Effector memory CD8-positive, alpha-beta T cell (primary cell): ENCODE results near the gene PHACTR1.

ENCODE experiments used
- ATAC-seq: fragments of 150-1000 bp; cut with Tn5 transposase; replicated peaks from 2 replicates; pipeline ENCODE4 v1.10.0; 2021; ENCODE audit warnings: mild to moderate bottlenecking, moderate library complexity
- DNase-seq, 3 experiments: peaks; one replicate each; pipeline ENCODE4 v3.0.0; 2021
- H3K27ac Mint-ChIP-seq, 2 donors: one replicate each; pipeline ENCODE4 v1.8.0; 2022; ENCODE audit warnings: mild to moderate bottlenecking in 2 of 2, mixed read lengths in 2 of 2, moderate library complexity in 2 of 2
- H3K27me3 Mint-ChIP-seq, 2 donors: one replicate each; pipeline ENCODE4 v1.8.0; 2022; ENCODE audit warnings: mixed read lengths in 2 of 2
- H3K36me3 Mint-ChIP-seq: one replicate; pipeline ENCODE4 v1.8.0; 2022; ENCODE audit warnings: mild to moderate bottlenecking, moderate library complexity, mixed read lengths; ENCODE audit not compliant: insufficient read depth
- H3K4me1 Mint-ChIP-seq, 2 donors: one replicate each; pipeline ENCODE4 v1.8.0; 2022; ENCODE audit warnings: low read depth in 2 of 2, mixed read lengths in 2 of 2
- H3K4me3 Mint-ChIP-seq, 2 donors: one replicate each; pipeline ENCODE4 v1.8.0; 2022; ENCODE audit warnings: mild to moderate bottlenecking in 2 of 2, mixed read lengths in 2 of 2, moderate library complexity in 2 of 2
- H3K9me3 Mint-ChIP-seq, 2 donors: one replicate each; pipeline ENCODE4 v1.8.0; 2022; ENCODE audit warnings: mixed read lengths in 2 of 2

The PHACTR1 gene

GRCh38 chr6:12968839-12969558 is 252.4 kb downstream of the PHACTR1 start:
- Mint-ChIP-seq H3K27ac (no peak overlapping the region), H3K27me3 (peaks cover 34 to 54% of the 10 kb centered on the region in 2 donors)

GRCh38 chr6:12969966-12970365 is 253.4 kb downstream of the PHACTR1 start:
- H3K4me1 Mint-ChIP-seq, result no peaks in the 10 kb centered on the region
- no peaks in the 10 kb centered on the region for H3K36me3 Mint-ChIP-seq
- no peak overlapping the region for H3K27ac Mint-ChIP-seq
- DNase-seq (no peak), ATAC-seq (no peak)
- peaks cover 44 to 57% of the 10 kb centered on the region in 2 donors for H3K27me3 Mint-ChIP-seq
- H3K9me3 Mint-ChIP-seq, result no peaks in the 10 kb centered on the region
- H3K4me3 Mint-ChIP-seq, result no peak overlapping the region

More at GRCh38 chr6:12968839-12969558, 252.4 kb downstream of the PHACTR1 start:
- Mint-ChIP-seq H3K4me3 (no peak overlapping the region), H3K36me3 (no peaks in the 10 kb centered on the region), H3K9me3 (no peaks in the 10 kb centered on the region), H3K4me1 (no peaks in the 10 kb centered on the region)
- ATAC-seq (no peak), DNase-seq (no peak)

- H3K27ac Mint-ChIP-seq, result no peak overlapping the region
- H3K4me3 Mint-ChIP-seq, result no peak overlapping the region
- H3K4me1 Mint-ChIP-seq, result no peaks in the 10 kb centered on the region
- ATAC-seq (no peak), DNase-seq (no peak)
- no peaks in the 10 kb centered on the region for H3K36me3 Mint-ChIP-seq
- H3K9me3 Mint-ChIP-seq, result no peaks in the 10 kb centered on the region
- peaks cover 31 to 34% of the 10 kb centered on the region in 2 donors for H3K27me3 Mint-ChIP-seq
Observed at GRCh38 chr6:12973386-12973785, 256.8 kb downstream of the PHACTR1 start.

- no peak for ATAC-seq
- H3K36me3 Mint-ChIP-seq, result no peaks in the 10 kb centered on the region
- H3K4me3 Mint-ChIP-seq, result no peak overlapping the region
- no peaks in the 10 kb centered on the region for H3K4me1 Mint-ChIP-seq
- H3K9me3 Mint-ChIP-seq, result no peaks in the 10 kb centered on the region
- no peak overlapping the region for H3K27ac Mint-ChIP-seq
- peaks cover 28 to 30% of the 10 kb centered on the region in 2 donors for H3K27me3 Mint-ChIP-seq
- no peak for DNase-seq
Observed at GRCh38 chr6:12974551-12974950, 258.0 kb downstream of the PHACTR1 start.

- Mint-ChIP-seq H3K36me3 (no peaks in the 10 kb centered on the region), H3K4me1 (no peaks in the 10 kb centered on the region), H3K27me3 (peaks cover 22 to 28% of the 10 kb centered on the region in 2 donors), H3K9me3 (no peaks in the 10 kb centered on the region), H3K27ac (no peak overlapping the region), H3K4me3 (no peak overlapping the region)
- ATAC-seq (no peak), DNase-seq (no peak)
Observed at GRCh38 chr6:12976366-12976765, 259.8 kb downstream of the PHACTR1 start.

GRCh38 chr6:12977206-12977605 is 260.6 kb downstream of the PHACTR1 start:
- DNase-seq, result no peak
- no peaks in the 10 kb centered on the region for H3K36me3 Mint-ChIP-seq
- no peaks in the 10 kb centered on the region for H3K4me1 Mint-ChIP-seq
- ATAC-seq, result no peak
- H3K9me3 Mint-ChIP-seq, result no peaks in the 10 kb centered on the region
- no peak overlapping the region for H3K4me3 Mint-ChIP-seq
- H3K27me3 Mint-ChIP-seq, result peaks cover 14 to 27% of the 10 kb centered on the region in 2 donors
- H3K27ac Mint-ChIP-seq, result no peak overlapping the region

GRCh38 chr6:12977806-12978205 is 261.2 kb downstream of the PHACTR1 start:
- Mint-ChIP-seq H3K4me3 (no peak overlapping the region), H3K9me3 (no peaks in the 10 kb centered on the region), H3K27me3 (peaks cover 10 to 26% of the 10 kb centered on the region in 2 donors), H3K27ac (no peak overlapping the region), H3K4me1 (no peaks in the 10 kb centered on the region), H3K36me3 (no peaks in the 10 kb centered on the region)
- ATAC-seq, result no peak
- DNase-seq, result no peak

- no peak for ATAC-seq
- no peak for DNase-seq
- Mint-ChIP-seq H3K36me3 (no peaks in the 10 kb centered on the region), H3K27ac (no peak overlapping the region), H3K9me3 (no peaks in the 10 kb centered on the region), H3K4me1 (no peaks in the 10 kb centered on the region), H3K4me3 (no peak overlapping the region), H3K27me3 (peaks cover 6 to 10% of the 10 kb centered on the region in 2 donors)
Observed at GRCh38 chr6:12980741-12981140, 264.2 kb downstream of the PHACTR1 start.

- Mint-ChIP-seq H3K27ac (no peak overlapping the region), H3K4me3 (no peak overlapping the region), H3K4me1 (no peaks in the 10 kb centered on the region), H3K27me3 (peaks cover 24 to 38% of the 10 kb centered on the region in 2 donors), H3K36me3 (no peaks in the 10 kb centered on the region), H3K9me3 (no peaks in the 10 kb centered on the region)
- no peak for ATAC-seq
- DNase-seq, result no peak
Observed at GRCh38 chr6:12984776-12985175, 268.2 kb downstream of the PHACTR1 start.

GRCh38 chr6:12987783-12988182 is 271.2 kb downstream of the PHACTR1 start:
- ATAC-seq (no peak), DNase-seq (no peak)
- H3K9me3 Mint-ChIP-seq, result no peaks in the 10 kb centered on the region
- no peak overlapping the region for H3K4me3 Mint-ChIP-seq
- peaks cover 2% of the 10 kb centered on the region for H3K36me3 Mint-ChIP-seq
- H3K27ac Mint-ChIP-seq, result no peak overlapping the region
- peaks cover 45 to 58% of the 10 kb centered on the region in 2 donors for H3K27me3 Mint-ChIP-seq
- H3K4me1 Mint-ChIP-seq, result no peaks in the 10 kb centered on the region

GRCh38 chr6:12990162-12990561 is 273.6 kb downstream of the PHACTR1 start:
- Mint-ChIP-seq H3K27ac (no peak overlapping the region), H3K9me3 (peaks cover 0 to 4% of the 10 kb centered on the region in 2 donors), H3K36me3 (peaks cover 2% of the 10 kb centered on the region), H3K27me3 (peaks cover 62 to 65% of the 10 kb centered on the region in 2 donors), H3K4me3 (no peak overlapping the region), H3K4me1 (no peaks in the 10 kb centered on the region)
- DNase-seq, result no peak
- ATAC-seq, result no peak

- Mint-ChIP-seq H3K4me3 (no peak overlapping the region), H3K9me3 (peaks cover 0 to 4% of the 10 kb centered on the region in 2 donors), H3K27ac (no peak overlapping the region), H3K27me3 (peaks cover 57 to 63% of the 10 kb centered on the region in 2 donors), H3K4me1 (no peaks in the 10 kb centered on the region), H3K36me3 (peaks cover 2% of the 10 kb centered on the region)
- ATAC-seq (no peak), DNase-seq (no peak)
Observed at GRCh38 chr6:12991435-12991834, 274.9 kb downstream of the PHACTR1 start.

- H3K4me1 Mint-ChIP-seq, result no peaks in the 10 kb centered on the region
- H3K4me3 Mint-ChIP-seq, result no peak overlapping the region
- no peak for ATAC-seq
- H3K9me3 Mint-ChIP-seq, result peaks cover 0 to 4% of the 10 kb centered on the region in 2 donors
- H3K27me3 Mint-ChIP-seq, result peaks cover 44 to 51% of the 10 kb centered on the region in 2 donors
- H3K27ac Mint-ChIP-seq, result no peak overlapping the region
- H3K36me3 Mint-ChIP-seq, result peaks cover 2% of the 10 kb centered on the region
- DNase-seq, result no peak
Observed at GRCh38 chr6:12992770-12993169, 276.2 kb downstream of the PHACTR1 start.

- peaks cover 2% of the 10 kb centered on the region for H3K36me3 Mint-ChIP-seq
- no peak for ATAC-seq
Observed at GRCh38 chr6:12993283-12993898, 276.8 kb downstream of the PHACTR1 start.

More at GRCh38 chr6:12993283-12993898, 276.8 kb downstream of the PHACTR1 start:
- DNase-seq, result no peak
- H3K9me3 Mint-ChIP-seq, result peaks cover 0 to 4% of the 10 kb centered on the region in 2 donors
- no peak overlapping the region for H3K4me3 Mint-ChIP-seq
- peaks cover 42 to 48% of the 10 kb centered on the region in 2 donors for H3K27me3 Mint-ChIP-seq
- H3K4me1 Mint-ChIP-seq, result no peaks in the 10 kb centered on the region
- H3K27ac Mint-ChIP-seq, result no peak overlapping the region
